ENCODE data around the gene PHF3.

Gene PHF3

DNA sequence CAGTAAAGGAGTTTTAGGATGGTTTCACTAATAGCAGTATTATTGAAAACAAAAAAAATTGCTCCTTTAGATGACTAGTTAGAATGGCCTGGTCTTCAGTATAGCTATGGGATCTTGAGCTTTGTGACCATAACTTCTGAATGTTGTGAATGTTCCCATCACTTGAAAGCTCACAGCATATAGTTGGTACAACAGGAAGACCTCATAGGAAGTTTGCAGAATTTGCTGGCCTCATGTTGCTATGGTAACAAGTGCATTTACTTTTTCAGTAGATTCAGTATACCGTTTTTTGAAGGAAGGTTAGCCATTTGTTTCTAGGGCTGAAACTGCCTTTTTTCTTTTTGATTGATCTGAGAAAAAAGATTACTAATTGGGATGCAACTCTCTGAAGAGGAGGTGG lies 8.3 kb downstream of the PHF3 start:
- no peak for TF ChIP-seq CTCF (conservative IDR thresholded peaks at IDR 0.05; ENCODE audit: control insufficient read depth, insufficient read depth, low read depth, low read length)
- peak; percentile 36 for DNase-seq (ENCODE audit: low read depth)

DNA sequence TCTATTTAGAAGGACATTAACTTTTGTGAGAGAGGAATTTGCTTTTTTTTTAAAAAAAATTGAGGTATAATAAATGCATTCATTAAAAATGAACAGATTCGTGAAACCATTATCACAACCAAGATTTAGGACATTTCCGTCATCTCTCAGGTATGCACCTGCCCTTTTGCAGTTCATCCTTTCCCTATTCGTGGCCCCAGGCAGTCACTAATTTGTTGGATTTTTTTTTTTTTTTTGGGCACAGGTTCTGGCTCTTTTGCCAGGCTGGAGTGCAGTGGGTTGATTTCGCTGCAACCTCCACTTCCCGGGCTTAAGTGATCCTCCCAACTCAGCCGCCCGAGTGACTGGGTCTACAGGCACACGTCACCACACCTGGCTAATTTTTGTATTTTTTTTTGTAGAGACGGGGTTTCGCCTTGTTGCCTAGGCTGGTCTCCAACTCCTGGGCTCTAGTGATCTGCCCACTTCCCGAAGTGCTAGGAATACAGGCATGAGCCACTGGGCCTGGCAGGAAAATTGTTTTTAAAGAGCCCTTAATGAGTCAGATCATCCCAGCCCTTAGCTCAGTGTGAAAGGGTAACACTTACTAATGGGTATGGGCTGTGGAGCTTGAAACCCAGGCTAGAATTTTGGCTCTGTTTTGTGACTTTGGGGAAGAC lies 9.2 kb downstream of the PHF3 start:
- H3K4me3 ChIP-seq (ENCODE audit: control insufficient read depth, low read depth, low read length), result no peak overlapping the region
- TF ChIP-seq CTCF (conservative IDR thresholded peaks at IDR 0.05; ENCODE audit: control insufficient read depth, insufficient read depth, low read depth, low read length), result no peak
- peak; percentile 55 for DNase-seq (ENCODE audit: low read depth)

More for the DNA sequence above, 8.3 kb downstream of the PHF3 start:
- no peak overlapping the region for H3K4me3 ChIP-seq (ENCODE audit: control insufficient read depth, low read depth, low read length)

- no peak for DNase-seq (ENCODE audit: low read depth)
- no peak overlapping the region for H3K4me3 ChIP-seq (ENCODE audit: control insufficient read depth, low read depth, low read length)
- no peak for TF ChIP-seq CTCF (conservative IDR thresholded peaks at IDR 0.05; ENCODE audit: control insufficient read depth, insufficient read depth, low read depth, low read length)
Observed at GRCh38 chr6:63649269-63649668, 13.7 kb downstream of the PHF3 start.

DNA sequence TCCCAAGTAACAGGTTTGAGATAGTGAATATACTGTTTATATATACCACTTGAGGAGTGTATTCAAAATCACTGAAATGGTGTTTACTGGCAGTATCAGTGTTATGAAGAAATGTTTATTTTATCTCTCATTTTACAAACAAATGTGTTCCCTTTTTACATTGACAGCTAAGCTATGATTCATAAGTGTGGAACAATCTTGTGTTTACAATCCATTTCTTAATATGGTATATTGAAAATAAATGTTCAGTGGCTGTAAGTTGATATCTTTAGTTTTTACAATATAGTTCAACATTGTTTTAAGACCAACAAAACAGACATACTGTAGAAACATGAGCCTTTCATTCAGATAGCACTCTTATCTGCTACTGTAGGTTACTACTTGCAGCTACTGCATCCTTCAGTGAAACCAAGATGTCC lies 14.3 kb downstream of the PHF3 start:
- TF ChIP-seq CTCF (conservative IDR thresholded peaks at IDR 0.05; ENCODE audit: control insufficient read depth, insufficient read depth, low read depth, low read length), result no peak
- DNase-seq (ENCODE audit: low read depth), result no peak
- no peak overlapping the region for H3K4me3 ChIP-seq (ENCODE audit: control insufficient read depth, low read depth, low read length)

DNA sequence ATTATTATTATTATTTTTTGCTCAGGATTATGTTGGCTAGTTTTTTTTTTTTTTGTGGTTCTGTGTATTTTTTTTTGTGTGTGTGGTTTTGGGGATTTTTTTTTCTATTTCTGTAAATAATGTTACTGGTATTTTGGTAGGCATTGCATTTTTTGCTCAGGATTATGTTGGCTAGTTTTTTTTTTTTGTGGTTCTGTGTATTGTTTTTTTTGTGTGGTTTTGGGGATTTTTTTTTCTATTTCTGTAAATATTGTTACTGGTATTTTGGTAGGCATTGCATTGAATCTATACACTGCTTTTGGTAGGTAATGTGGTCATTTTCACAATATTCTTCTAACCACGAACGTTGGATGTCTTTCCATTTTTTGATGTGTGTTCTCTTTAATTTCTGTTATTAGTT lies 17.4 kb downstream of the PHF3 start:
- H3K4me3 ChIP-seq (ENCODE audit: control insufficient read depth, low read depth, low read length), result no peak overlapping the region
- no peak for DNase-seq (ENCODE audit: low read depth)
- no peak for TF ChIP-seq CTCF (conservative IDR thresholded peaks at IDR 0.05; ENCODE audit: control insufficient read depth, insufficient read depth, low read depth, low read length)

GRCh38 chr6:63660757-63661156 lies 25.2 kb downstream of the PHF3 start:
- TF ChIP-seq CTCF (conservative IDR thresholded peaks at IDR 0.05; ENCODE audit: control insufficient read depth, insufficient read depth, low read depth, low read length), result no peak
- H3K4me3 ChIP-seq (ENCODE audit: control insufficient read depth, low read depth, low read length), result no peak overlapping the region
- DNase-seq (ENCODE audit: low read depth), result no peak

- DNase-seq (ENCODE audit: low read depth), result no peak
- H3K4me3 ChIP-seq (ENCODE audit: control insufficient read depth, low read depth, low read length), result no peak overlapping the region
- TF ChIP-seq CTCF (conservative IDR thresholded peaks at IDR 0.05; ENCODE audit: control insufficient read depth, insufficient read depth, low read depth, low read length), result no peak
Observed at GRCh38 chr6:63661769-63662168, 26.2 kb downstream of the PHF3 start.

Data from fibroblast of mammary gland (primary cell).